D721Med (cell line): ENCODE data around the gene TRAPPC8.
"Not testable (repeated sequence)": the region's sequence is repeated elsewhere in the genome, so short reads cannot be mapped to it uniquely, and the experiment has no call there.

ENCODE experiments used
- DNase-seq: peaks from one replicate; pipeline ENCODE4 v3.0.0; 2011; ENCODE audit warnings: low spot score; ENCODE audit not compliant: insufficient read length
- FAIRE-seq: peaks from 2 replicates; lab custom pipeline; 2011; peaks lifted over from hg19 to GRCh38; lab: Jason Lieb, UNC
- CTCF ChIP-seq: IDR thresholded peaks from 2 replicates; pipeline ENCODE4 v1.5.1; 2012; ENCODE audit warnings: mild to moderate bottlenecking, control low read depth; ENCODE audit not compliant: insufficient read depth; ENCODE audit errors: missing control alignments

TRAPPC8 gene

GRCh38 chr18:31825772-31826171 is 117.2 kb downstream of the TRAPPC8 start:
- no peak for TF ChIP-seq CTCF
- no peak for FAIRE-seq
- DNase-seq, result no peak

DNA sequence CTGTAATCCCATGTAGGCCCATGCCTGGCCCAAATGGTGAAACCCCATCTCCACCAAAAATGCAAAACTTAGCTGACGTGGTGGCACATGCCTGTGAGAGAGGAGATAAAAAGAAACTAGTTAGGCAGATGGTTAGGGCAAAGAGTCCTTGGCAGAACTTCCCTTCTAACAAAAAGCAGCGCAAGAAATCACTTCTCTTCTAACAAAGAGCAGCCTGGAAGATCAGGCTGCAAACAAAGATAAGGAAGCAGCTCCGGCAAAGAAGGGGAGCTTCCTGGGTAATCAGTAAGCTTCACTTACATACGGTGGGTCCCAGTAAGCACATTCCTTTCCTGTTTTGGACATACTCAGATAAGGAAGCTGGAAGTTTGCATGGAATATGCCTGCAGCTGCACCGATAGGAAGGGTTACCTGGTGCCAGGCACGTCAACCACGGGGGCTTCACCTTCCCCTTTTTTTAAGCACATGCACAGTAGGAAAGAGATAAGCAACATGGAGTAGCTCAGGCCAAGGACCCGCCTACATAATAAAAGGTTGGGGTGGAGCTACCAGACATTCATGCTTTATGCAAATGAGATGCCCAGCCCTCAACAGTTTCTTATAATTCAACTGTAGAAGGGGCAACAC is 121.3 kb downstream of the TRAPPC8 start:
- no peak for FAIRE-seq
- TF ChIP-seq CTCF, result no peak
- DNase-seq, result no peak

- DNase-seq (no peak), FAIRE-seq (no peak)
- no peak for TF ChIP-seq CTCF
Observed at GRCh38 chr18:31819925-31820229, 123.1 kb downstream of the TRAPPC8 start.

GRCh38 chr18:31819106-31819924 is 123.6 kb downstream of the TRAPPC8 start:
- TF ChIP-seq CTCF, result peak; percentile 75
- DNase-seq, result no peak
- peak; percentile 98 for FAIRE-seq

GRCh38 chr18:31814132-31814531 is 128.8 kb downstream of the TRAPPC8 start:
- peak; percentile 48 for FAIRE-seq
- TF ChIP-seq CTCF, result no peak

DNA sequence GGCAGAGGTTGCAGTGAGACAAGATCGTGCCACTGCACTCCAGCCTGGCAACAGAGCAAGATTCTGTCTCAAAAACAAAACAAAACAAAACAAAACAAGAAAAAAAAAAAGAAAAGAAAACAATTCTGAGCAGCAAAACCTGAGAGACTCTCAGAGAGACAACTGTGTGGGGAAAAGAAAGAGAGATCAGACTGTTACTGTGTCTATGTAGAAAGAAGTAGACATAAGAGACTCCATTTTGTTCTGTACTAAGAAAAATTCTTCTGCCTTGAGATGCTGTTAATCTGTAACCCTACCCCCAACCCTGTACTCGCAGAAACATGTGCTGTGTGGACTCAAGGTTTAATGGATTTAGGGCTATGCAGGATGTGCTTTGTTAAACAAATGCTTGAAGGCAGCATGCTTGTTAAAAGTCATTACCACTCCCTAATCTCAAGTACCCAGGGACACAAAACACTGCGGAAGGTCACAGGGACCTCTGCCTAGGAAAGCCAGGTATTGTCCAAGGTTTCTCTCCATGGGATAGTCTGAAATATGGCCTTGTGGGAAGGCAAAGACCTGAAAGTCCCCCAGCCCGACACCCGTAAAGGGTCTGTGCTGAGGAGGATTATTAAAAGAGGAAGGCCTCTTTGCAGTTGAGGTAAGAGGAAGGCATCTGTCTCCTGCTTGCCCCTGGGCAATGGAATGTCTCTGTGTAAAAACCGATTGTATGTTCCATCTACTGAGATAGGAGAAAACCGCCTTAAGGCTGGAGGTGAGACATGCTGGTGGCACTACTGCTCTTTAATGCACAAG is 132.4 kb downstream of the TRAPPC8 start:
- DNase-seq, FAIRE-seq: not testable (repeated sequence)

More at GRCh38 chr18:31814132-31814531, 128.8 kb downstream of the TRAPPC8 start:
- DNase-seq, result no peak

DNA sequence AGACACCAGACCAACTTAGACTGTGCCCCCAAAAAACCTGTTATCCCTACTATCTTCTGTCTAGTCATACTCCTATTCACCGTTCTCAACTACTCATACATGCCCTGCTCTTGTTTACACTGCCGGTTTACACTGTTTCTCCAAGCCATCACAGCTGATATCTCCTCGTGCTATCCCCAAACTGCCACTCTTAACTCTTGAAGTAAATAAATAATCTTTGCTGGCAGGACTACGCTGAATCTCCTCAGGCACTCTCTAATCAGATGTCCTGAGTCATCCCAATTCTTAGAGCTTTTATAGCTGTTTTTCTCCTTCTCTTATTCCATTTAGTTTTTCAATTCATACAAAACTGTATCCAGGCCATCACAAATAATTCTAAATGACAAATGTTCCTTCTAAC is 133.9 kb downstream of the TRAPPC8 start:
- DNase-seq, FAIRE-seq: not testable (repeated sequence)

DNA sequence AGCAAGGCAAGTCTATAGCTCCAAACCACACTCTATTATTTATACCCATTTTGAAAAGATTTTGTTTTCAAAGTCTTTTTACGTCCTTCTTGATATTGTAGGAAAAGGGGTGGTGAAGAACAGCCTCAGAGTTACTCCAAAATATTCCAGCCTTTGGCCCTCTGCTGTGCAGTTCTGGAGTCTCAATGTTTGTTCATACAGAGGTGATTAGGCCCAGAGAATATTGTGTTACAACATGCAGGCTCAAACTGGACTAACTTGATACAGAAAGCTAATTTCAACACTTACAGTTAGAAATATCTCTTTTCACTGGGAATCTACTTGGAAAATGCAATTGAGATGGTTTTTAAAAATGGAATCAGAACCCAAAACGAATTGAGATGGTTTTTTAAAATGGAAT is 141.8 kb downstream of the TRAPPC8 start:
- DNase-seq (no peak), FAIRE-seq (no peak)
- TF ChIP-seq CTCF, result no peak

GRCh38 chr18:31799257-31799656 is 143.7 kb downstream of the TRAPPC8 start:
- FAIRE-seq, DNase-seq: not testable (repeated sequence)
